Liver (tissue), 9 donors: Measurements from ENCODE around the gene TFB1M. TPM values are rescaled to one million over a fixed set of nuclear protein-coding genes. Genes with fewer than 3 reads are reported as not detected.

Experiments used
- DNase-seq: peaks from one replicate; pipeline ENCODE4 v3.0.0-alpha.2; 2017; ENCODE audit warnings: low spot score
- H3K27ac ChIP-seq, 2 donors: one replicate each; pipeline ENCODE4 v1.7.0; 2013; ENCODE audit warnings: inconsistent platforms in 2 of 2, low read length in 2 of 2, control low read depth in 1 of 2, low read depth in 1 of 2, mild to moderate bottlenecking in 1 of 2
- H3K27me3 ChIP-seq, 4 donors: one replicate each; pipeline versions ENCODE4 v1.6.1 to v1.7.0; 2013; ENCODE audit warnings: low read length in 3 of 4, inconsistent platforms in 1 of 4, mild to moderate bottlenecking in 1 of 4, moderate library complexity in 1 of 4; ENCODE audit not compliant: control insufficient read depth in 4 of 4, insufficient read depth in 4 of 4
- H3K36me3 ChIP-seq, 4 donors: one replicate each; pipeline versions ENCODE4 v1.6.1 to v1.7.0; 2013; ENCODE audit warnings: low read length in 3 of 4, mild to moderate bottlenecking in 3 of 4, low read depth in 1 of 4, moderate library complexity in 1 of 4; ENCODE audit not compliant: control insufficient read depth in 4 of 4, insufficient read depth in 3 of 4
- H3K4me1 ChIP-seq, 4 donors: one replicate each; pipeline versions ENCODE4 v1.6.1 to v1.7.0; 2013; ENCODE audit warnings: low read length in 3 of 4, mild to moderate bottlenecking in 3 of 4, moderate library complexity in 1 of 4; ENCODE audit not compliant: control insufficient read depth in 4 of 4, insufficient read depth in 4 of 4
- H3K4me3 ChIP-seq, 3 donors: one replicate each; pipeline versions ENCODE4 v1.6.1 to v1.7.0; 2013; ENCODE audit warnings: low read length in 3 of 3, control low read depth in 1 of 3, low read depth in 1 of 3, mild to moderate bottlenecking in 1 of 3
- H3K9ac ChIP-seq, 2 donors: one replicate each; pipeline ENCODE4 v1.7.0; 2013; ENCODE audit warnings: low read length in 2 of 2, mild to moderate bottlenecking in 2 of 2, moderate library complexity in 2 of 2, control low read depth in 1 of 2, low read depth in 1 of 2
- H3K9me3 ChIP-seq, 4 donors: one replicate each; pipeline versions ENCODE4 v1.6.1 to v1.7.0; 2013; ENCODE audit warnings: low read length in 3 of 4; ENCODE audit not compliant: control insufficient read depth in 4 of 4
- EGR1 ChIP-seq, 2 donors: IDR thresholded peaks; 2 replicates each; pipeline ENCODE4 v1.6.1; 2016 to 2018; ENCODE audit warnings: antibody characterized with exemption in 2 of 2, low read depth in 2 of 2
- FOXA1 ChIP-seq: IDR thresholded peaks from 2 replicates; pipeline ENCODE4 v1.6.1; 2016; ENCODE audit warnings: antibody characterized with exemption
- FOXA2 ChIP-seq: IDR thresholded peaks from 2 replicates; pipeline ENCODE4 v1.6.1; 2016; ENCODE audit warnings: antibody characterized with exemption
- GABPA ChIP-seq, 2 donors: IDR thresholded peaks in 1 of 2; conservative IDR thresholded peaks in 1 of 2; 2 replicates each; pipeline ENCODE4 v1.6.1; 2016; ENCODE audit warnings: antibody characterized with exemption in 2 of 2, mild to moderate bottlenecking in 1 of 2, moderate library complexity in 1 of 2
- HNF4A ChIP-seq, 2 donors: conservative IDR thresholded peaks; 2 replicates each; pipeline ENCODE4 v1.6.1; 2016; ENCODE audit warnings: antibody characterized with exemption in 2 of 2, mild to moderate bottlenecking in 2 of 2
- HNF4G ChIP-seq: IDR thresholded peaks from 2 replicates; pipeline ENCODE4 v1.6.1; 2016; ENCODE audit warnings: antibody characterized with exemption
- JUND ChIP-seq, 2 donors: IDR thresholded peaks; 2 replicates each; pipeline ENCODE4 v1.6.1; 2016; ENCODE audit warnings: antibody characterized with exemption in 2 of 2
- NR2F2 ChIP-seq: IDR thresholded peaks from 2 replicates; pipeline ENCODE4 v1.6.1; 2016; ENCODE audit warnings: antibody characterized with exemption
- RAD21 ChIP-seq, 2 donors: IDR thresholded peaks; 2 replicates each; pipeline ENCODE4 v1.6.1; 2016; ENCODE audit warnings: antibody characterized with exemption in 2 of 2, mild to moderate bottlenecking in 2 of 2
- RXRA ChIP-seq, 2 donors: IDR thresholded peaks; 2 replicates each; pipeline ENCODE4 v1.6.1; 2017 to 2018; ENCODE audit warnings: antibody characterized with exemption in 2 of 2, mild to moderate bottlenecking in 1 of 2
- SP1 ChIP-seq: IDR thresholded peaks from 2 replicates; pipeline ENCODE4 v1.6.1; 2018; ENCODE audit warnings: antibody characterized with exemption, mild to moderate bottlenecking
- TAF1 ChIP-seq: conservative IDR thresholded peaks from 2 replicates; pipeline ENCODE4 v1.6.1; 2016; ENCODE audit warnings: antibody characterized with exemption, mild to moderate bottlenecking
- YY1 ChIP-seq: IDR thresholded peaks from 2 replicates; pipeline ENCODE4 v1.6.1; 2016; ENCODE audit warnings: antibody characterized with exemption, mild to moderate bottlenecking
- WGBS: extraction: QIAGEN DNeasy Blood & Tissue Kit; methylation state at CpG from one replicate; pipeline ENCODE4 v1.1.7; 2013; 5-methylcytosine and 5-hydroxymethylcytosine counted together
- polyA plus RNA-seq, 2 donors: library from polyadenylated mRNA; stranded (reverse) in 1 of 2; unstranded in 1 of 2; fragments of 200-250 nt in 1 of 2; fragments of >200 nt in 1 of 2; fragmentation: Nextera tagmentation in 1 of 2; extraction: Ambion mirVana in 1 of 2; gene quantifications; one replicate each; pipeline versions ENCODE4 v1.2.1 to v1.2.3, GENCODE V29; 2013 to 2015
- total RNA-seq, 2 donors: library from RNA; depleted of rRNA; stranded (reverse); fragments of >200 nt; gene quantifications; one replicate each; pipeline ENCODE4 v1.2.3, GENCODE V29; 2014
- TF ChIP-seq, protein P1 (sequence below): fragments of 150-350 bp; IDR thresholded peaks from 2 replicates; pipeline ENCODE4 v1.5.1; 2017; ENCODE audit warnings: improper control_type of control experiment, low read depth, low read length; ENCODE audit not compliant: missing input control
- TF ChIP-seq, protein P2 (sequence below): IDR thresholded peaks from 2 replicates; pipeline ENCODE4 v1.6.1; 2016; ENCODE audit warnings: antibody characterized with exemption
- TF ChIP-seq, protein P3 (sequence below): IDR thresholded peaks from 2 replicates; pipeline ENCODE4 v1.6.1; 2016; ENCODE audit warnings: antibody characterized with exemption
- TF ChIP-seq, protein P4 (sequence below): IDR thresholded peaks from 2 replicates; pipeline ENCODE4 v1.6.1; 2016; ENCODE audit warnings: antibody characterized with exemption
- TF ChIP-seq, protein P5 (sequence below): IDR thresholded peaks from 2 replicates; pipeline ENCODE4 v1.6.1; 2016; ENCODE audit warnings: antibody characterized with exemption, mild to moderate bottlenecking
- donor health status: healthy.
- donor health status: healthy.
- donor health status: healthy.
- donor health status: healthy.
- donor health status: healthy.

The TFB1M gene
- total and polyA plus RNA-seq, 4 donors = 9.2 to 17.0 (median 12.6) TPM

DNA sequence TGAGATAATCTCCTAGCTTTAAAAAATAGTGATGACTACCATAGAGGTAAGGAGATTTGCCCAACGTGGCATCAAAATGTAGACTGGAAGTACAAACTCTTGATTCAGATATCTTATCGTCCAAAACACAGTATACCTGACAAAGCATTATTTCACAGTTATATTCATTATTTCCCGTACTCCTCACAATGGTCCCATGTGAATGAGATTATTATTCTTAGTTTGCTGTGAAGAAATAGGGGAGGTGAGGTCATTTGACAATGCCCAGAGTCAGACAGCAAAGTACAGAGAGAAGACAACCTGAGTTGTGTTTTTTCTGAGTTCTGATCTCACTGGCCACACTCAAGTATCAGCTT is 1.2 kb upstream of the TFB1M start:
- Histone ChIP-seq H3K9me3 (no peaks in the 10 kb centered on the region), H3K27ac (peak overlapping the region; percentile 93 to 96), H3K4me1 (peaks cover 0 to 14% (median 9%) of the 10 kb centered on the region in 4 donors), H3K4me3 (peak overlapping the region; percentile 77 to 97 (median 95)), H3K27me3 (no peaks in the 10 kb centered on the region), H3K9ac (peak overlapping the region; percentile 52 to 92), H3K36me3 (peaks cover 0 to 3% (median 0%) of the 10 kb centered on the region in 4 donors)
- DNase-seq = no peak
- TF ChIP-seq, protein P1, sequence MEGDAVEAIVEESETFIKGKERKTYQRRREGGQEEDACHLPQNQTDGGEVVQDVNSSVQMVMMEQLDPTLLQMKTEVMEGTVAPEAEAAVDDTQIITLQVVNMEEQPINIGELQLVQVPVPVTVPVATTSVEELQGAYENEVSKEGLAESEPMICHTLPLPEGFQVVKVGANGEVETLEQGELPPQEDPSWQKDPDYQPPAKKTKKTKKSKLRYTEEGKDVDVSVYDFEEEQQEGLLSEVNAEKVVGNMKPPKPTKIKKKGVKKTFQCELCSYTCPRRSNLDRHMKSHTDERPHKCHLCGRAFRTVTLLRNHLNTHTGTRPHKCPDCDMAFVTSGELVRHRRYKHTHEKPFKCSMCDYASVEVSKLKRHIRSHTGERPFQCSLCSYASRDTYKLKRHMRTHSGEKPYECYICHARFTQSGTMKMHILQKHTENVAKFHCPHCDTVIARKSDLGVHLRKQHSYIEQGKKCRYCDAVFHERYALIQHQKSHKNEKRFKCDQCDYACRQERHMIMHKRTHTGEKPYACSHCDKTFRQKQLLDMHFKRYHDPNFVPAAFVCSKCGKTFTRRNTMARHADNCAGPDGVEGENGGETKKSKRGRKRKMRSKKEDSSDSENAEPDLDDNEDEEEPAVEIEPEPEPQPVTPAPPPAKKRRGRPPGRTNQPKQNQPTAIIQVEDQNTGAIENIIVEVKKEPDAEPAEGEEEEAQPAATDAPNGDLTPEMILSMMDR = no peak
- no peak for TF ChIP-seq RXRA (IDR thresholded peaks at IDR 0.05)
- TF ChIP-seq JUND (IDR thresholded peaks at IDR 0.05) = peak in 1 of 2 donors; percentile 54
- WGBS = 12% methylated on average over 3 of the region's 3 CpGs

DNA sequence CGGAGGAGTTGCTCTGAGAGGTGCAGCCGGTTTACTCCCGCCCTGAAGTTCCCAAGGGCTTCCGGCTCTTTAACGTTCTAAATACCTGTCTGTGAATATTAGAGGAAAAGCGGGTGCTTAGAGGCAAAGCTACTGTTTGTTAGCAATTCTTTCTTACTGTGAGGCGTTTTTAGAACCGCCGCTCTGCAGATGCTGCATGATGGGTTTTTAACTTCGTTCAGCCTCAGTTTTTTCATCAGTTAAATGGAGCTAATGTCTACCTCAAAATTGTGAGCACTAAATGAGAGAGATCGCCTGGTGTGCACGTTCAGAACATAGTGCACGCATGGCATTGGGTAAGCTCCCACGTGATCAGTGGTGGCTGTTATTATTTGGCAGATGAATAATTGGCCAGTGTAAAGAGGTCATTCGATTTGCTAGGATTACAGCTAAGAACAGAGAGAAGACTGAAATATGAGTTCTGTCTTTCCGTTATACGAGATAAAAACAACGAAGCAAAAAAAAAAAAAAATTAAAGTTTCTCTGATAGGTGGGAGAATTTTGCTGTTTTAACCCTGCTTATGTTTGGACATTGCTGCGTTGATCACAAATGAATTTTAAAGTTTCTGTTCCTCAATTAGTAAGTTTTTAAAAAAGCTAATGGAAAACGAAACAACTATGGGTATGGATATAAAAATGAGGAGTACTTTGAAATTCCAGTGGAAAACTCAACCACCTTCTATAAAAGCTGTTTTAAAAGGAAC is 660 bp upstream of the TFB1M start:
- peak overlapping the region; percentile 93 to 96 for H3K27ac ChIP-seq
- peaks cover 0 to 14% (median 9%) of the 10 kb centered on the region in 4 donors for H3K4me1 ChIP-seq
- no peaks in the 10 kb centered on the region for H3K9me3 ChIP-seq
- DNase-seq = no peak
- peaks cover 0 to 9% (median 0%) of the 10 kb centered on the region in 4 donors for H3K36me3 ChIP-seq
- H3K9ac ChIP-seq = peak overlapping the region; percentile 52 to 92
- TF ChIP-seq RXRA (IDR thresholded peaks at IDR 0.05) (peak in 1 of 2 donors; percentile 57), NR2F2 (peak; percentile 8), EGR1 (IDR thresholded peaks at IDR 0.05; ENCODE audit: low read depth in 2 of 2) (no peak), JUND (IDR thresholded peaks at IDR 0.05) (no peak), TAF1 (peak; percentile 66), YY1 (no peak), HNF4A (conservative IDR thresholded peaks at IDR 0.05) (peak; percentile 57 to 76), FOXA2 (no peak), SP1 (peak; percentile 30), HNF4G (no peak), RAD21 (IDR thresholded peaks at IDR 0.05) (no peak), FOXA1 (peak; percentile 55), GABPA (IDR thresholded peaks at IDR 0.05 in 1 of 2, conservative IDR thresholded peaks at IDR 0.05 in 1 of 2) (peak; percentile 38 to 72)
- TF ChIP-seq, protein P2, sequence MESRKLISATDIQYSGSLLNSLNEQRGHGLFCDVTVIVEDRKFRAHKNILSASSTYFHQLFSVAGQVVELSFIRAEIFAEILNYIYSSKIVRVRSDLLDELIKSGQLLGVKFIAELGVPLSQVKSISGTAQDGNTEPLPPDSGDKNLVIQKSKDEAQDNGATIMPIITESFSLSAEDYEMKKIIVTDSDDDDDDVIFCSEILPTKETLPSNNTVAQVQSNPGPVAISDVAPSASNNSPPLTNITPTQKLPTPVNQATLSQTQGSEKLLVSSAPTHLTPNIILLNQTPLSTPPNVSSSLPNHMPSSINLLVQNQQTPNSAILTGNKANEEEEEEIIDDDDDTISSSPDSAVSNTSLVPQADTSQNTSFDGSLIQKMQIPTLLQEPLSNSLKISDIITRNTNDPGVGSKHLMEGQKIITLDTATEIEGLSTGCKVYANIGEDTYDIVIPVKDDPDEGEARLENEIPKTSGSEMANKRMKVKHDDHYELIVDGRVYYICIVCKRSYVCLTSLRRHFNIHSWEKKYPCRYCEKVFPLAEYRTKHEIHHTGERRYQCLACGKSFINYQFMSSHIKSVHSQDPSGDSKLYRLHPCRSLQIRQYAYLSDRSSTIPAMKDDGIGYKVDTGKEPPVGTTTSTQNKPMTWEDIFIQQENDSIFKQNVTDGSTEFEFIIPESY = no peak
- TF ChIP-seq, protein P3, sequence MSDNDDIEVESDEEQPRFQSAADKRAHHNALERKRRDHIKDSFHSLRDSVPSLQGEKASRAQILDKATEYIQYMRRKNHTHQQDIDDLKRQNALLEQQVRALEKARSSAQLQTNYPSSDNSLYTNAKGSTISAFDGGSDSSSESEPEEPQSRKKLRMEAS = peak; percentile 75
- TF ChIP-seq, protein P4, sequence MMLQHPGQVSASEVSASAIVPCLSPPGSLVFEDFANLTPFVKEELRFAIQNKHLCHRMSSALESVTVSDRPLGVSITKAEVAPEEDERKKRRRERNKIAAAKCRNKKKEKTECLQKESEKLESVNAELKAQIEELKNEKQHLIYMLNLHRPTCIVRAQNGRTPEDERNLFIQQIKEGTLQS = peak; percentile 46
- TF ChIP-seq, protein P5, sequence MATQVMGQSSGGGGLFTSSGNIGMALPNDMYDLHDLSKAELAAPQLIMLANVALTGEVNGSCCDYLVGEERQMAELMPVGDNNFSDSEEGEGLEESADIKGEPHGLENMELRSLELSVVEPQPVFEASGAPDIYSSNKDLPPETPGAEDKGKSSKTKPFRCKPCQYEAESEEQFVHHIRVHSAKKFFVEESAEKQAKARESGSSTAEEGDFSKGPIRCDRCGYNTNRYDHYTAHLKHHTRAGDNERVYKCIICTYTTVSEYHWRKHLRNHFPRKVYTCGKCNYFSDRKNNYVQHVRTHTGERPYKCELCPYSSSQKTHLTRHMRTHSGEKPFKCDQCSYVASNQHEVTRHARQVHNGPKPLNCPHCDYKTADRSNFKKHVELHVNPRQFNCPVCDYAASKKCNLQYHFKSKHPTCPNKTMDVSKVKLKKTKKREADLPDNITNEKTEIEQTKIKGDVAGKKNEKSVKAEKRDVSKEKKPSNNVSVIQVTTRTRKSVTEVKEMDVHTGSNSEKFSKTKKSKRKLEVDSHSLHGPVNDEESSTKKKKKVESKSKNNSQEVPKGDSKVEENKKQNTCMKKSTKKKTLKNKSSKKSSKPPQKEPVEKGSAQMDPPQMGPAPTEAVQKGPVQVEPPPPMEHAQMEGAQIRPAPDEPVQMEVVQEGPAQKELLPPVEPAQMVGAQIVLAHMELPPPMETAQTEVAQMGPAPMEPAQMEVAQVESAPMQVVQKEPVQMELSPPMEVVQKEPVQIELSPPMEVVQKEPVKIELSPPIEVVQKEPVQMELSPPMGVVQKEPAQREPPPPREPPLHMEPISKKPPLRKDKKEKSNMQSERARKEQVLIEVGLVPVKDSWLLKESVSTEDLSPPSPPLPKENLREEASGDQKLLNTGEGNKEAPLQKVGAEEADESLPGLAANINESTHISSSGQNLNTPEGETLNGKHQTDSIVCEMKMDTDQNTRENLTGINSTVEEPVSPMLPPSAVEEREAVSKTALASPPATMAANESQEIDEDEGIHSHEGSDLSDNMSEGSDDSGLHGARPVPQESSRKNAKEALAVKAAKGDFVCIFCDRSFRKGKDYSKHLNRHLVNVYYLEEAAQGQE = peak; percentile 31
- TF ChIP-seq, protein P1 = no peak
- WGBS = under 1% methylated on average over 20 of the region's 20 CpGs
- peak overlapping the region; percentile 77 to 97 (median 95) for H3K4me3 ChIP-seq
- H3K27me3 ChIP-seq = no peaks in the 10 kb centered on the region
